CD14-positive monocyte (primary cell): ENCODE measurements around the gene QSOX2. TPM values are rescaled to one million over a fixed set of nuclear protein-coding genes. Genes with fewer than 3 reads are reported as not detected.

Source experiments
- DNase-seq, 3 donors: peaks; one replicate each; pipeline ENCODE4 v3.0.0-alpha.2; 2011 to 2022
- H2AFZ ChIP-seq: 2 replicates; pipeline ENCODE4 v1.6.0; 2012; ENCODE audit warnings: mild to moderate bottlenecking, low read depth, low read length, inconsistent platforms; ENCODE audit not compliant: insufficient read depth, poor library complexity, severe bottlenecking
- H3K27ac ChIP-seq, 2 donors: 1 replicate in 1 of 2; 2 replicates in 1 of 2; pipeline ENCODE4 v1.5.1; 2012 to 2013; ENCODE audit warnings: low read length in 2 of 2, control low read depth in 1 of 2, inconsistent platforms in 1 of 2, low read depth in 1 of 2, mild to moderate bottlenecking in 1 of 2
- H3K27me3 ChIP-seq, 2 donors: one replicate each; pipeline versions ENCODE4 v1.6.0 to v1.6.1; 2011 to 2013; ENCODE audit warnings: low read length in 2 of 2; ENCODE audit not compliant: control insufficient read depth in 2 of 2, insufficient read depth in 2 of 2
- H3K36me3 ChIP-seq, 2 donors: replicated peaks in 1 of 2; 1 replicate in 1 of 2; 2 replicates in 1 of 2; pipeline versions ENCODE4 v1.5.1 to v1.6.1; 2012 to 2013; ENCODE audit warnings: low read length in 2 of 2, control low read depth in 1 of 2, inconsistent platforms in 1 of 2, mild to moderate bottlenecking in 1 of 2; ENCODE audit not compliant: insufficient read depth in 2 of 2, control insufficient read depth in 1 of 2
- H3K4me1 ChIP-seq, 2 donors: 1 replicate in 1 of 2; 2 replicates in 1 of 2; pipeline versions ENCODE4 v1.5.1 to v1.6.1; 2012 to 2013; ENCODE audit warnings: low read length in 2 of 2, control low read depth in 1 of 2, inconsistent platforms in 1 of 2, mild to moderate bottlenecking in 1 of 2, moderate library complexity in 1 of 2; ENCODE audit not compliant: insufficient read depth in 2 of 2, control insufficient read depth in 1 of 2
- H3K4me2 ChIP-seq: replicated peaks from 2 replicates; pipeline ENCODE3; 2012; ENCODE audit warnings: low read length, moderate library complexity, mild to moderate bottlenecking; ENCODE audit not compliant: poor library complexity, severe bottlenecking; ENCODE audit errors: extremely low read depth
- H3K4me3 ChIP-seq, 3 experiments: fragments of 200-600 bp in 1 of 3; sonication (generic) in 1 of 3; replicated peaks in 1 of 3; 1 replicate in 2 of 3; 2 replicates in 1 of 3; pipeline ENCODE4 v1.5.1; 2011 to 2013; ENCODE audit warnings: low read length in 3 of 3, mild to moderate bottlenecking in 3 of 3, control low read depth in 2 of 3, low read depth in 2 of 3, inconsistent platforms in 1 of 3, moderate library complexity in 1 of 3
- H3K79me2 ChIP-seq: 2 replicates; pipeline ENCODE4 v1.6.0; 2012; ENCODE audit warnings: mild to moderate bottlenecking, control low read depth, inconsistent platforms, low read length, moderate library complexity; ENCODE audit not compliant: insufficient read depth
- H3K9ac ChIP-seq: 2 replicates; pipeline ENCODE4 v1.6.0; 2017; ENCODE audit warnings: low read length, mild to moderate bottlenecking; ENCODE audit not compliant: insufficient read depth, poor library complexity, severe bottlenecking
- H3K9me3 ChIP-seq, 2 donors: replicated peaks in 1 of 2; 1 replicate in 1 of 2; 2 replicates in 1 of 2; pipeline versions ENCODE4 v1.5.1 to v1.6.1; 2012 to 2013; ENCODE audit warnings: low read length in 2 of 2, control low read depth in 1 of 2; ENCODE audit not compliant: control insufficient read depth in 1 of 2, insufficient read depth in 1 of 2
- H4K20me1 ChIP-seq: 2 replicates; pipeline ENCODE4 v1.6.0; 2012; ENCODE audit warnings: mild to moderate bottlenecking, low read length, control low read depth, moderate library complexity; ENCODE audit not compliant: insufficient read depth
- H3K27ac Mint-ChIP-seq, 7 donors: one replicate each; pipeline ENCODE4 v1.8.0; 2020; ENCODE audit warnings: mild to moderate bottlenecking in 7 of 7, mixed read lengths in 7 of 7, moderate library complexity in 6 of 7, inconsistent platforms in 2 of 7
- H3K27me3 Mint-ChIP-seq, 3 donors: one replicate each; pipeline ENCODE4 v1.8.0; 2021 to 2022; ENCODE audit warnings: low read depth in 3 of 3, mild to moderate bottlenecking in 3 of 3, mixed read lengths in 3 of 3, moderate library complexity in 3 of 3, inconsistent platforms in 1 of 3
- H3K36me3 Mint-ChIP-seq, 2 donors: one replicate each; pipeline ENCODE4 v1.8.0; 2020; ENCODE audit warnings: mixed read lengths in 2 of 2, inconsistent platforms in 1 of 2, mild to moderate bottlenecking in 1 of 2
- H3K4me1 Mint-ChIP-seq: one replicate; pipeline ENCODE4 v1.8.0; 2020; ENCODE audit warnings: mild to moderate bottlenecking, mixed read lengths
- H3K4me3 Mint-ChIP-seq, 2 donors: one replicate each; pipeline ENCODE4 v1.8.0; 2020; ENCODE audit warnings: mild to moderate bottlenecking in 2 of 2, mixed read lengths in 2 of 2, moderate library complexity in 1 of 2
- H3K9me3 Mint-ChIP-seq, 7 donors: one replicate each; pipeline ENCODE4 v1.8.0; 2020 to 2022; ENCODE audit warnings: mixed read lengths in 7 of 7, mild to moderate bottlenecking in 6 of 7, moderate library complexity in 6 of 7, inconsistent platforms in 2 of 7
- WGBS: methylation state at CpG from one replicate; pipeline ENCODE4 v1.1.5; 2013; ENCODE audit warnings: missing lambda C conversion rate; ENCODE audit not compliant: insufficient coverage; 5-methylcytosine and 5-hydroxymethylcytosine counted together
- intact Hi-C, 2 donors: fragments of 100-400 bp; cut with micrococcal nuclease; formaldehyde crosslinking; loops; one replicate each; pipeline versions ENCODE4 v1.15.0 to v1.15.1; 2023
- polyA plus RNA-seq, 3 donors: library from polyadenylated mRNA; depleted of rRNA in 1 of 3; unstranded in 2 of 3; stranded (reverse) in 1 of 3; fragments of 300-500 nt in 2 of 3; fragments of >200 nt in 1 of 3; fragmentation: Illumina TruSeq in 2 of 3; gene quantifications; 1 replicate in 2 of 3; 2 replicates in 1 of 3; pipeline ENCODE4 v1.2.3, GENCODE V29; 2012 to 2021
- TF ChIP-seq, protein P1 (sequence below): fragments of 200-600 bp; IDR thresholded peaks from one replicate; pipeline ENCODE4 v1.8.0; 2022; ENCODE audit warnings: antibody characterized with exemption, mild to moderate bottlenecking

The QSOX2 gene
- polyA plus RNA-seq, 3 donors: 0.03 to 8.4 (median 0.17) TPM

DNA sequence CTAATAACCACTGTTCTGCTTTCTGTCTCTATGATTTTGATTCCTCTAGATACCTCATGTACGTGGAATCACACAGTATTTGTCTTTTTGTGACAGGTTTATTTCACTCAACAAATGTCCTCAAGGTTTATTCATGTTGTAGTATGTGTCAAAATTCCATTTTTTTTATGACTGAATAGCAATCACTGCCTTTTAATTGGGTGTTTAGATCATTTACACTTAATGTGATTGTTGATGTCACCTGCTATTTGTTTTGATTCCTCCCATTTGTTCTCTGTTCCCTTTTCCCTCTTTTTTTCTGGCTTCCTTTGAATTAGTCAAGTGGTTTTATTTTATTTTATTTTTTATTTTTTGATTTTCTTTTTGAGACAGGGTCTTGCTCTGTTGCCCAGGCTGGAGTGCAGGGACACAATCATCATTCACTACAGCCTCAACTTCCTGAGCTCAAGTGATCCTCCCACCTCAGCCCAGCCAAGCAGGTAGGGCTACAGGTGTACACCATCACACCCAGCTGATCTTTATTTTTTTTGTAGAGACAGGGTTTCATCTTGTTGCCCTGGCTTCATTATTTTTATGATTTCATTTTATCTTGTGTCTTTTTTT, 82.3 kb downstream of the QSOX2 start:
- Histone ChIP-seq H3K4me3 (no peak overlapping the region), H3K27ac (no peak overlapping the region), H4K20me1 (no peaks in the 10 kb centered on the region), H3K79me2 (no peaks in the 10 kb centered on the region), H3K9ac (no peak overlapping the region), H3K27me3 (no peaks in the 10 kb centered on the region), H3K9me3 (no peaks in the 10 kb centered on the region), H3K4me2 (no peak overlapping the region), H3K36me3 (no peaks in the 10 kb centered on the region), H3K4me1 (no peaks in the 10 kb centered on the region), H2AFZ (no peak overlapping the region)
- H3K27me3 Mint-ChIP-seq: peaks cover 0 to 12% (median 4%) of the 10 kb centered on the region in 3 donors
- H3K36me3 Mint-ChIP-seq: no peaks in the 10 kb centered on the region
- no peak for DNase-seq
- peaks cover 0 to 17% (median 7%) of the 10 kb centered on the region in 7 donors for H3K9me3 Mint-ChIP-seq
- no peaks in the 10 kb centered on the region for H3K4me1 Mint-ChIP-seq
- no peak overlapping the region for H3K27ac Mint-ChIP-seq
- no peak overlapping the region for H3K4me3 Mint-ChIP-seq
- no CpG with 5 or more reads among the region's 1 CpG for WGBS
- TF ChIP-seq, protein P1, sequence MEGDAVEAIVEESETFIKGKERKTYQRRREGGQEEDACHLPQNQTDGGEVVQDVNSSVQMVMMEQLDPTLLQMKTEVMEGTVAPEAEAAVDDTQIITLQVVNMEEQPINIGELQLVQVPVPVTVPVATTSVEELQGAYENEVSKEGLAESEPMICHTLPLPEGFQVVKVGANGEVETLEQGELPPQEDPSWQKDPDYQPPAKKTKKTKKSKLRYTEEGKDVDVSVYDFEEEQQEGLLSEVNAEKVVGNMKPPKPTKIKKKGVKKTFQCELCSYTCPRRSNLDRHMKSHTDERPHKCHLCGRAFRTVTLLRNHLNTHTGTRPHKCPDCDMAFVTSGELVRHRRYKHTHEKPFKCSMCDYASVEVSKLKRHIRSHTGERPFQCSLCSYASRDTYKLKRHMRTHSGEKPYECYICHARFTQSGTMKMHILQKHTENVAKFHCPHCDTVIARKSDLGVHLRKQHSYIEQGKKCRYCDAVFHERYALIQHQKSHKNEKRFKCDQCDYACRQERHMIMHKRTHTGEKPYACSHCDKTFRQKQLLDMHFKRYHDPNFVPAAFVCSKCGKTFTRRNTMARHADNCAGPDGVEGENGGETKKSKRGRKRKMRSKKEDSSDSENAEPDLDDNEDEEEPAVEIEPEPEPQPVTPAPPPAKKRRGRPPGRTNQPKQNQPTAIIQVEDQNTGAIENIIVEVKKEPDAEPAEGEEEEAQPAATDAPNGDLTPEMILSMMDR: no peak
- intact Hi-C loops: no loop called here

GRCh38 chr9:136160995-136161610, 84.5 kb downstream of the QSOX2 start:
- Histone ChIP-seq H3K9me3 (no peaks in the 10 kb centered on the region), H2AFZ (no peak overlapping the region), H3K79me2 (no peaks in the 10 kb centered on the region), H3K4me2 (no peak overlapping the region), H3K27ac (no peak overlapping the region), H3K9ac (no peak overlapping the region), H3K4me1 (no peaks in the 10 kb centered on the region), H3K4me3 (no peak overlapping the region), H3K36me3 (no peaks in the 10 kb centered on the region), H3K27me3 (no peaks in the 10 kb centered on the region), H4K20me1 (no peaks in the 10 kb centered on the region)
- H3K36me3 Mint-ChIP-seq: no peaks in the 10 kb centered on the region
- H3K4me1 Mint-ChIP-seq: no peaks in the 10 kb centered on the region
- H3K27me3 Mint-ChIP-seq: peaks cover 2 to 17% (median 15%) of the 10 kb centered on the region in 3 donors
- intact Hi-C loops: no loop called here
- no peak for DNase-seq
- H3K27ac Mint-ChIP-seq: no peak overlapping the region
- 87% methylated on average over 8 of the region's 10 CpGs for WGBS
- TF ChIP-seq, protein P1: no peak
- peaks cover 0 to 17% (median 6%) of the 10 kb centered on the region in 7 donors for H3K9me3 Mint-ChIP-seq
- H3K4me3 Mint-ChIP-seq: no peak overlapping the region
